GM23338 (cell line): ENCODE results near the gene TMEM135. TPM values are rescaled to one million over a fixed set of nuclear protein-coding genes. Genes with fewer than 3 reads are reported as not detected.

ENCODE experiments used
- ATAC-seq: fragments of 200-7000 bp; cut with Tn5 transposase; 3 replicates; pipeline ENCODE4 v1.9.1; 2020
- DNase-seq: peaks from one replicate; pipeline ENCODE4 v3.0.0-alpha.2; 2015; ENCODE audit warnings: low spot score
- H2AFZ ChIP-seq: fragments of 200-600 bp; sonication (generic); 2 replicates; pipeline ENCODE4 v1.8.0; 2016; ENCODE audit warnings: antibody characterized with exemption, mild to moderate bottlenecking, moderate library complexity
- H3F3A ChIP-seq: fragments of 200-600 bp; sonication (generic); replicated peaks from 2 replicates; pipeline ENCODE4 v1.8.0; 2017; ENCODE audit warnings: antibody characterized with exemption, mixed run types, low read depth
- H3K27ac ChIP-seq: fragments of 200-600 bp; sonication (generic); 2 replicates; pipeline ENCODE4 v1.6.1; 2016; ENCODE audit warnings: low read depth
- H3K27me3 ChIP-seq: fragments of 200-600 bp; sonication (generic); 2 replicates; pipeline ENCODE4 v1.8.0; 2016; ENCODE audit warnings: mild to moderate bottlenecking, mixed run types, moderate library complexity; ENCODE audit not compliant: insufficient read depth
- H3K36me3 ChIP-seq: fragments of 200-600 bp; sonication (generic); 2 replicates; pipeline ENCODE4 v1.8.0; 2016; ENCODE audit warnings: mild to moderate bottlenecking; ENCODE audit not compliant: insufficient read depth
- H3K4me1 ChIP-seq: fragments of 200-600 bp; sonication (generic); 2 replicates; pipeline ENCODE4 v1.8.0; 2016; ENCODE audit warnings: mild to moderate bottlenecking, moderate library complexity; ENCODE audit not compliant: insufficient read depth
- H3K4me2 ChIP-seq: fragments of 200-600 bp; sonication (generic); 2 replicates; pipeline ENCODE4 v1.7.1; 2017; ENCODE audit warnings: mixed run types
- H3K4me3 ChIP-seq: fragments of 200-600 bp; sonication (generic); 2 replicates; pipeline ENCODE4 v1.6.1; 2016; ENCODE audit warnings: mixed run types
- H3K79me2 ChIP-seq: fragments of 200-600 bp; sonication (generic); replicated peaks from 2 replicates; pipeline ENCODE4 v1.8.0; 2017; ENCODE audit warnings: mild to moderate bottlenecking; ENCODE audit not compliant: insufficient read depth
- H3K9me2 ChIP-seq: fragments of 200-600 bp; sonication (generic); 2 replicates; pipeline ENCODE4 v1.8.0; 2017; ENCODE audit not compliant: insufficient read depth
- H4K20me1 ChIP-seq: fragments of 200-600 bp; sonication (generic); replicated peaks from 2 replicates; pipeline ENCODE4 v1.8.0; 2017; ENCODE audit warnings: mild to moderate bottlenecking; ENCODE audit not compliant: insufficient read depth
- H3K27ac Mint-ChIP-seq: 2 replicates; pipeline ENCODE4 v1.8.0; 2020; ENCODE audit warnings: inconsistent platforms, mild to moderate bottlenecking, moderate library complexity, mixed read lengths
- H3K27me3 Mint-ChIP-seq: 3 replicates; pipeline ENCODE4 v1.8.0; 2022; ENCODE audit warnings: low read depth, mild to moderate bottlenecking, moderate library complexity, mixed read lengths, inconsistent platforms; ENCODE audit not compliant: insufficient read depth, poor library complexity
- H3K36me3 Mint-ChIP-seq: 3 replicates; pipeline ENCODE4 v1.8.0; 2021; ENCODE audit warnings: low read depth, mild to moderate bottlenecking, inconsistent platforms, moderate library complexity, mixed read lengths
- H3K4me1 Mint-ChIP-seq: 3 replicates; pipeline ENCODE4 v1.8.0; 2020; ENCODE audit warnings: mild to moderate bottlenecking, inconsistent platforms, mixed read lengths
- H3K4me3 Mint-ChIP-seq: 3 replicates; pipeline ENCODE4 v1.8.0; 2021; ENCODE audit warnings: moderate library complexity, mild to moderate bottlenecking, inconsistent platforms, mixed read lengths
- H3K9me3 Mint-ChIP-seq: 3 replicates; pipeline ENCODE4 v1.8.0; 2020; ENCODE audit warnings: moderate library complexity, mild to moderate bottlenecking, inconsistent platforms, mixed read lengths
- CREB1 ChIP-seq: fragments of 250-450 bp; sonication (Bioruptor Pico); IDR thresholded peaks from 2 replicates; pipeline ENCODE4 v1.5.0; 2020; ENCODE audit warnings: low read depth, mild to moderate bottlenecking, moderate library complexity
- EZH2 ChIP-seq: fragments of 200-600 bp; sonication (generic); IDR thresholded peaks from one replicate; pipeline ENCODE4 v1.8.0; 2017; ENCODE audit warnings: antibody characterized with exemption, mild to moderate bottlenecking, low read depth; ENCODE audit not compliant: unreplicated experiment
- EZH2phosphoT487 ChIP-seq: fragments of 200-600 bp; sonication (generic); IDR thresholded peaks from one replicate; pipeline ENCODE4 v1.8.1; 2018; ENCODE audit warnings: antibody characterized with exemption; ENCODE audit not compliant: unreplicated experiment
- JUNB ChIP-seq: IDR thresholded peaks from one replicate; pipeline ENCODE4 v1.6.1; 2016; ENCODE audit warnings: antibody characterized with exemption; ENCODE audit not compliant: unreplicated experiment
- NANOG ChIP-seq: IDR thresholded peaks from 2 replicates; pipeline ENCODE4 v1.6.1; 2016; ENCODE audit warnings: antibody characterized with exemption, borderline replicate concordance
- POLR2AphosphoS5 ChIP-seq: IDR thresholded peaks from 2 replicates; pipeline ENCODE4 v1.6.1; 2016; ENCODE audit warnings: antibody characterized with exemption, low read depth
- STAT1 ChIP-seq: IDR thresholded peaks from one replicate; pipeline ENCODE4 v1.6.1; 2016; ENCODE audit warnings: antibody characterized with exemption; ENCODE audit not compliant: unreplicated experiment
- ZNF114 ChIP-seq: fragments of 250-450 bp; sonication (Bioruptor Pico); IDR thresholded peaks from 2 replicates; pipeline ENCODE4 v1.5.0; 2020; ENCODE audit warnings: mild to moderate bottlenecking, moderate library complexity
- ZNF331 ChIP-seq: fragments of 250-450 bp; sonication (Bioruptor Pico); IDR thresholded peaks from 2 replicates; pipeline ENCODE4 v1.5.0; 2020; ENCODE audit warnings: low read depth, mild to moderate bottlenecking, moderate library complexity
- polyA plus RNA-seq: library from polyadenylated mRNA; unstranded; fragments of >200 nt; fragmentation: Nextera tagmentation; extraction: Ambion mirVana; gene quantifications from 2 replicates; pipeline ENCODE4 v1.2.1, GENCODE V29; 2016
- total RNA-seq: library from RNA; depleted of rRNA; stranded (reverse); fragments of >200 nt; shearing (Covaris generic); gene quantifications from 2 replicates; pipeline ENCODE4 v1.2.3, GENCODE V29; 2014
- TF ChIP-seq, protein P1 (sequence below): IDR thresholded peaks from 2 replicates; pipeline ENCODE4 v1.6.1; 2016; ENCODE audit warnings: antibody characterized with exemption
- TF ChIP-seq, protein P2 (sequence below): fragments of 250-450 bp; sonication (Bioruptor Pico); IDR thresholded peaks from 2 replicates; pipeline ENCODE4 v1.5.0; 2020; ENCODE audit warnings: mild to moderate bottlenecking, moderate library complexity
- TF ChIP-seq, protein P3 (sequence below), 2 experiments: fragments of 200-600 bp in 1 of 2; sonication (generic) in 1 of 2; conservative IDR thresholded peaks; 2 replicates each; pipeline versions ENCODE4 v1.5.1 to v1.6.1; 2016 to 2017; ENCODE audit warnings: antibody characterized with exemption in 2 of 2, low read depth in 2 of 2, mild to moderate bottlenecking in 2 of 2, moderate library complexity in 1 of 2
- TF ChIP-seq, protein P4 (sequence below): IDR thresholded peaks from one replicate; pipeline ENCODE4 v1.6.1; 2018; ENCODE audit warnings: antibody characterized with exemption; ENCODE audit not compliant: unreplicated experiment

The TMEM135 gene
- total and polyA plus RNA-seq, 2 experiments from 2014 or later, result 23.4 to 49.9 TPM

DNA sequence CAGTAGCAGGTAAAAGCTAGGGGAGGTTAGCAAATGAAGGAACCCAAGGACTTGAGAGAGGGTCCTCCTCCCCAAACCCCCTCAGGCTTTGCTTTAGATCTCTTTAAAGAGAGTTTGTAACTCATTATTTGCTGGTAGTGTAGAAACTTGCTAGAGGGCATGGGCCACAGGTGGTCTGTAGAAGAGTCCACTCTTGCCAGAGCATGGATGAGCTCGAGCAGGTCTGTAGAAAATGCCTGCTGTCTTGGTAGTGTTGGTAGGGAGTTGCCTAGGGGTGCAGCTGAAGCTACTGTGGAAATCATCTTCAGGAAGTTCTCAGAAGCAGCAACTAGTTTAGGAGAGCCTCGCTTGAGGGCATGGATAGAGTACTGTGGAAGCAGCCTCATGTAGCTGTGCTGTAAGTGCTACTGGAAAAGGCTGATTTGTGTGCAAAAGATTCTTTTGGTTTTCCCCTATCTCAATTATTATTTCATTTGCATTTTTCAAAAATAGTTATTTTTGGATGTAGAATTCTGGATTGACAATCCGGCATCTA lies 104.3 kb downstream of the TMEM135 start:
- peaks cover 9% of the 10 kb centered on the region for H3K79me2 ChIP-seq
- no peak overlapping the region for H3K4me3 ChIP-seq
- no peaks in the 10 kb centered on the region for H3K27me3 ChIP-seq
- no peak overlapping the region for H3K4me3 Mint-ChIP-seq
- DNase-seq (no peak), ATAC-seq (peak; percentile 29; the same call in 1 of the 3 replicates)
- H3K36me3 ChIP-seq, result 0 out of 2 replicates have a peak, but pooled peaks cover 4% of the 10 kb centered on the region
- H3K9me2 ChIP-seq, result no peaks in the 10 kb centered on the region
- no peak overlapping the region for H3K4me2 ChIP-seq
- peaks cover 3% of the 10 kb centered on the region for H3K27me3 Mint-ChIP-seq
- peaks cover 24% of the 10 kb centered on the region for H3K9me3 Mint-ChIP-seq
- no peaks in the 10 kb centered on the region for H3K4me1 ChIP-seq
- peaks cover 26% of the 10 kb centered on the region for H3K36me3 Mint-ChIP-seq
- H3K27ac Mint-ChIP-seq, result no peak overlapping the region
- peaks cover 8% of the 10 kb centered on the region; the same call in 1 of the 3 replicates for H3K4me1 Mint-ChIP-seq
- H3K27ac ChIP-seq, result no peak overlapping the region
- TF ChIP-seq EZH2phosphoT487 (no peak), ZNF331 (CRISPR knock-in tag) (no peak), CREB1 (CRISPR knock-in tag) (no peak), ZNF114 (CRISPR knock-in tag) (no peak), EZH2 (no peak), NANOG (no peak), JUNB (no peak), POLR2AphosphoS5 (no peak), STAT1 (no peak)
- TF ChIP-seq, protein P1, sequence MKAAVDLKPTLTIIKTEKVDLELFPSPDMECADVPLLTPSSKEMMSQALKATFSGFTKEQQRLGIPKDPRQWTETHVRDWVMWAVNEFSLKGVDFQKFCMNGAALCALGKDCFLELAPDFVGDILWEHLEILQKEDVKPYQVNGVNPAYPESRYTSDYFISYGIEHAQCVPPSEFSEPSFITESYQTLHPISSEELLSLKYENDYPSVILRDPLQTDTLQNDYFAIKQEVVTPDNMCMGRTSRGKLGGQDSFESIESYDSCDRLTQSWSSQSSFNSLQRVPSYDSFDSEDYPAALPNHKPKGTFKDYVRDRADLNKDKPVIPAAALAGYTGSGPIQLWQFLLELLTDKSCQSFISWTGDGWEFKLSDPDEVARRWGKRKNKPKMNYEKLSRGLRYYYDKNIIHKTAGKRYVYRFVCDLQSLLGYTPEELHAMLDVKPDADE, result no peak
- TF ChIP-seq, protein P2, sequence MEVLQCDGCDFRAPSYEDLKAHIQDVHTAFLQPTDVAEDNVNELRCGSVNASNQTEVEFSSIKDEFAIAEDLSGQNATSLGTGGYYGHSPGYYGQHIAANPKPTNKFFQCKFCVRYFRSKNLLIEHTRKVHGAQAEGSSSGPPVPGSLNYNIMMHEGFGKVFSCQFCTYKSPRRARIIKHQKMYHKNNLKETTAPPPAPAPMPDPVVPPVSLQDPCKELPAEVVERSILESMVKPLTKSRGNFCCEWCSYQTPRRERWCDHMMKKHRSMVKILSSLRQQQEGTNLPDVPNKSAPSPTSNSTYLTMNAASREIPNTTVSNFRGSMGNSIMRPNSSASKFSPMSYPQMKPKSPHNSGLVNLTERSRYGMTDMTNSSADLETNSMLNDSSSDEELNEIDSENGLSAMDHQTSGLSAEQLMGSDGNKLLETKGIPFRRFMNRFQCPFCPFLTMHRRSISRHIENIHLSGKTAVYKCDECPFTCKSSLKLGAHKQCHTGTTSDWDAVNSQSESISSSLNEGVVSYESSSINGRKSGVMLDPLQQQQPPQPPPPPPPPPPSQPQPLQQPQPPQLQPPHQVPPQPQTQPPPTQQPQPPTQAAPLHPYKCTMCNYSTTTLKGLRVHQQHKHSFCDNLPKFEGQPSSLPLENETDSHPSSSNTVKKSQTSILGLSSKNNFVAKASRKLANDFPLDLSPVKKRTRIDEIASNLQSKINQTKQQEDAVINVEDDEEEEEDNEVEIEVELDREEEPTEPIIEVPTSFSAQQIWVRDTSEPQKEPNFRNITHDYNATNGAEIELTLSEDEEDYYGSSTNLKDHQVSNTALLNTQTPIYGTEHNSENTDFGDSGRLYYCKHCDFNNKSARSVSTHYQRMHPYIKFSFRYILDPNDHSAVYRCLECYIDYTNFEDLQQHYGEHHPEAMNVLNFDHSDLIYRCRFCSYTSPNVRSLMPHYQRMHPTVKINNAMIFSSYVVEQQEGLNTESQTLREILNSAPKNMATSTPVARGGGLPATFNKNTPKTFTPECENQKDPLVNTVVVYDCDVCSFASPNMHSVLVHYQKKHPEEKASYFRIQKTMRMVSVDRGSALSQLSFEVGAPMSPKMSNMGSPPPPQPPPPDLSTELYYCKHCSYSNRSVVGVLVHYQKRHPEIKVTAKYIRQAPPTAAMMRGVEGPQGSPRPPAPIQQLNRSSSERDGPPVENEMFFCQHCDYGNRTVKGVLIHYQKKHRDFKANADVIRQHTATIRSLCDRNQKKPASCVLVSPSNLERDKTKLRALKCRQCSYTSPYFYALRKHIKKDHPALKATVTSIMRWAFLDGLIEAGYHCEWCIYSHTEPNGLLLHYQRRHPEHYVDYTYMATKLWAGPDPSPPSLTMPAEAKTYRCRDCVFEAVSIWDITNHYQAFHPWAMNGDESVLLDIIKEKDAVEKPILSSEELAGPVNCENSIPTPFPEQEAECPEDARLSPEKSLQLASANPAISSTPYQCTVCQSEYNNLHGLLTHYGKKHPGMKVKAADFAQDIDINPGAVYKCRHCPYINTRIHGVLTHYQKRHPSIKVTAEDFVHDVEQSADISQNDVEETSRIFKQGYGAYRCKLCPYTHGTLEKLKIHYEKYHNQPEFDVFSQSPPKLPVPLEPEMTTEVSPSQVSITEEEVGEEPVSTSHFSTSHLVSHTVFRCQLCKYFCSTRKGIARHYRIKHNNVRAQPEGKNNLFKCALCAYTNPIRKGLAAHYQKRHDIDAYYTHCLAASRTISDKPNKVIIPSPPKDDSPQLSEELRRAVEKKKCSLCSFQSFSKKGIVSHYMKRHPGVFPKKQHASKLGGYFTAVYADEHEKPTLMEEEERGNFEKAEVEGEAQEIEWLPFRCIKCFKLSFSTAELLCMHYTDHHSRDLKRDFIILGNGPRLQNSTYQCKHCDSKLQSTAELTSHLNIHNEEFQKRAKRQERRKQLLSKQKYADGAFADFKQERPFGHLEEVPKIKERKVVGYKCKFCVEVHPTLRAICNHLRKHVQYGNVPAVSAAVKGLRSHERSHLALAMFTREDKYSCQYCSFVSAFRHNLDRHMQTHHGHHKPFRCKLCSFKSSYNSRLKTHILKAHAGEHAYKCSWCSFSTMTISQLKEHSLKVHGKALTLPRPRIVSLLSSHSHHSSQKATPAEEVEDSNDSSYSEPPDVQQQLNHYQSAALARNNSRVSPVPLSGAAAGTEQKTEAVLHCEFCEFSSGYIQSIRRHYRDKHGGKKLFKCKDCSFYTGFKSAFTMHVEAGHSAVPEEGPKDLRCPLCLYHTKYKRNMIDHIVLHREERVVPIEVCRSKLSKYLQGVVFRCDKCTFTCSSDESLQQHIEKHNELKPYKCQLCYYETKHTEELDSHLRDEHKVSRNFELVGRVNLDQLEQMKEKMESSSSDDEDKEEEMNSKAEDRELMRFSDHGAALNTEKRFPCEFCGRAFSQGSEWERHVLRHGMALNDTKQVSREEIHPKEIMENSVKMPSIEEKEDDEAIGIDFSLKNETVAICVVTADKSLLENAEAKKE (CRISPR knock-in tag), result no peak
- TF ChIP-seq, protein P3, sequence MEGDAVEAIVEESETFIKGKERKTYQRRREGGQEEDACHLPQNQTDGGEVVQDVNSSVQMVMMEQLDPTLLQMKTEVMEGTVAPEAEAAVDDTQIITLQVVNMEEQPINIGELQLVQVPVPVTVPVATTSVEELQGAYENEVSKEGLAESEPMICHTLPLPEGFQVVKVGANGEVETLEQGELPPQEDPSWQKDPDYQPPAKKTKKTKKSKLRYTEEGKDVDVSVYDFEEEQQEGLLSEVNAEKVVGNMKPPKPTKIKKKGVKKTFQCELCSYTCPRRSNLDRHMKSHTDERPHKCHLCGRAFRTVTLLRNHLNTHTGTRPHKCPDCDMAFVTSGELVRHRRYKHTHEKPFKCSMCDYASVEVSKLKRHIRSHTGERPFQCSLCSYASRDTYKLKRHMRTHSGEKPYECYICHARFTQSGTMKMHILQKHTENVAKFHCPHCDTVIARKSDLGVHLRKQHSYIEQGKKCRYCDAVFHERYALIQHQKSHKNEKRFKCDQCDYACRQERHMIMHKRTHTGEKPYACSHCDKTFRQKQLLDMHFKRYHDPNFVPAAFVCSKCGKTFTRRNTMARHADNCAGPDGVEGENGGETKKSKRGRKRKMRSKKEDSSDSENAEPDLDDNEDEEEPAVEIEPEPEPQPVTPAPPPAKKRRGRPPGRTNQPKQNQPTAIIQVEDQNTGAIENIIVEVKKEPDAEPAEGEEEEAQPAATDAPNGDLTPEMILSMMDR (conservative IDR thresholded peaks at IDR 0.05; ENCODE audit: low read depth in 2 of 2), result no peak
- TF ChIP-seq, protein P4, sequence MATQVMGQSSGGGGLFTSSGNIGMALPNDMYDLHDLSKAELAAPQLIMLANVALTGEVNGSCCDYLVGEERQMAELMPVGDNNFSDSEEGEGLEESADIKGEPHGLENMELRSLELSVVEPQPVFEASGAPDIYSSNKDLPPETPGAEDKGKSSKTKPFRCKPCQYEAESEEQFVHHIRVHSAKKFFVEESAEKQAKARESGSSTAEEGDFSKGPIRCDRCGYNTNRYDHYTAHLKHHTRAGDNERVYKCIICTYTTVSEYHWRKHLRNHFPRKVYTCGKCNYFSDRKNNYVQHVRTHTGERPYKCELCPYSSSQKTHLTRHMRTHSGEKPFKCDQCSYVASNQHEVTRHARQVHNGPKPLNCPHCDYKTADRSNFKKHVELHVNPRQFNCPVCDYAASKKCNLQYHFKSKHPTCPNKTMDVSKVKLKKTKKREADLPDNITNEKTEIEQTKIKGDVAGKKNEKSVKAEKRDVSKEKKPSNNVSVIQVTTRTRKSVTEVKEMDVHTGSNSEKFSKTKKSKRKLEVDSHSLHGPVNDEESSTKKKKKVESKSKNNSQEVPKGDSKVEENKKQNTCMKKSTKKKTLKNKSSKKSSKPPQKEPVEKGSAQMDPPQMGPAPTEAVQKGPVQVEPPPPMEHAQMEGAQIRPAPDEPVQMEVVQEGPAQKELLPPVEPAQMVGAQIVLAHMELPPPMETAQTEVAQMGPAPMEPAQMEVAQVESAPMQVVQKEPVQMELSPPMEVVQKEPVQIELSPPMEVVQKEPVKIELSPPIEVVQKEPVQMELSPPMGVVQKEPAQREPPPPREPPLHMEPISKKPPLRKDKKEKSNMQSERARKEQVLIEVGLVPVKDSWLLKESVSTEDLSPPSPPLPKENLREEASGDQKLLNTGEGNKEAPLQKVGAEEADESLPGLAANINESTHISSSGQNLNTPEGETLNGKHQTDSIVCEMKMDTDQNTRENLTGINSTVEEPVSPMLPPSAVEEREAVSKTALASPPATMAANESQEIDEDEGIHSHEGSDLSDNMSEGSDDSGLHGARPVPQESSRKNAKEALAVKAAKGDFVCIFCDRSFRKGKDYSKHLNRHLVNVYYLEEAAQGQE, result no peak
- H3F3A ChIP-seq, result no peaks in the 10 kb centered on the region
- no peak overlapping the region for H2AFZ ChIP-seq
- no peaks in the 10 kb centered on the region for H4K20me1 ChIP-seq
